A673 (cell line): Measurements from ENCODE around the gene KCTD18. TPM values are rescaled to one million over a fixed set of nuclear protein-coding genes. Genes with fewer than 3 reads are reported as not detected.

Experiments used
- BruUV-seq: library from RNA; stranded (reverse); fragments of 400-500 nt; replicated peaks from 2 replicates; lab custom pipeline; 2021; lab: Mats Ljungman, UMichigan
- CTCF ChIA-PET: fragments of 300-600 bp; sonication (Branson Sonifier 250); formaldehyde crosslinking; loops from one replicate; lab custom pipeline; 2022; ENCODE audit warnings: antibody characterized with exemption; lab: Charles Lee
- POLR2A ChIA-PET: fragments of 300-600 bp; sonication (Branson Sonifier 250); formaldehyde crosslinking; loops from one replicate; lab custom pipeline; 2022; ENCODE audit warnings: antibody characterized with exemption; ENCODE audit not compliant: low non-redundant PET; lab: Charles Lee
- DNase-seq: peaks from one replicate; pipeline ENCODE4 v3.0.0-alpha.2; 2015; ENCODE audit warnings: low spot score
- H3K27ac ChIP-seq: fragments of 200-600 bp; sonication (generic); 2 replicates; pipeline ENCODE4 v1.5.1; 2016; ENCODE audit warnings: mixed run types, low read depth, mild to moderate bottlenecking, mixed read lengths, antibody characterized with exemption, low read length; ENCODE audit not compliant: poor library complexity, severe bottlenecking
- H3K27me3 ChIP-seq: fragments of 200-600 bp; sonication (generic); replicated peaks from 2 replicates; pipeline ENCODE4 v1.6.1; 2017; ENCODE audit warnings: mixed run types, low read depth, mild to moderate bottlenecking, mixed read lengths, antibody characterized with exemption, low read length; ENCODE audit not compliant: insufficient read depth, poor library complexity
- H3K36me3 ChIP-seq: fragments of 200-600 bp; sonication (generic); 2 replicates; pipeline ENCODE4 v1.6.1; 2016; ENCODE audit warnings: mixed run types, mild to moderate bottlenecking, mixed read lengths, antibody characterized with exemption, low read length; ENCODE audit not compliant: insufficient read depth, poor library complexity, severe bottlenecking
- H3K4me1 ChIP-seq: fragments of 200-600 bp; sonication (generic); 2 replicates; pipeline ENCODE4 v1.6.1; 2017; ENCODE audit warnings: mixed run types, mild to moderate bottlenecking, mixed read lengths, antibody characterized with exemption, low read length; ENCODE audit not compliant: insufficient read depth, poor library complexity, severe bottlenecking
- H3K4me3 ChIP-seq: fragments of 200-600 bp; sonication (generic); 2 replicates; pipeline ENCODE4 v1.5.1; 2016; ENCODE audit warnings: low read depth, mixed run types, mild to moderate bottlenecking, mixed read lengths, low read length; ENCODE audit not compliant: poor library complexity, severe bottlenecking
- H3K9me3 ChIP-seq: fragments of 200-600 bp; sonication (generic); 2 replicates; pipeline ENCODE4 v1.6.1; 2016; ENCODE audit warnings: mixed run types, low read depth, mild to moderate bottlenecking, mixed read lengths, antibody characterized with exemption, low read length; ENCODE audit not compliant: poor library complexity, severe bottlenecking
- EZH2 ChIP-seq: fragments of 200-600 bp; sonication (generic); IDR thresholded peaks from 2 replicates; pipeline ENCODE4 v1.6.1; 2017; ENCODE audit warnings: borderline replicate concordance, low read depth, mild to moderate bottlenecking, mixed read lengths, antibody characterized with exemption, low read length; ENCODE audit not compliant: poor library complexity, severe bottlenecking
- intact Hi-C: fragments of 100-400 bp; cut with micrococcal nuclease; formaldehyde crosslinking; loops from one replicate; pipeline ENCODE4 v1.10.0; 2022; ENCODE audit not compliant: unreplicated experiment
- total RNA-seq: library from RNA; stranded (reverse); gene quantifications from 2 replicates; pipeline ENCODE4 v1.2.3, GENCODE V29; 2021
- TF ChIP-seq, protein P1 (sequence below): fragments of 300-800, 200-600 bp; sonication (generic); conservative IDR thresholded peaks from 2 replicates; pipeline ENCODE4 v1.5.1; 2017; ENCODE audit warnings: low read depth, mild to moderate bottlenecking, antibody characterized with exemption, low read length, moderate library complexity, mixed read lengths

The KCTD18 gene
- total RNA-seq, 1 experiment from 2014 or later = 12.2 TPM

DNA sequence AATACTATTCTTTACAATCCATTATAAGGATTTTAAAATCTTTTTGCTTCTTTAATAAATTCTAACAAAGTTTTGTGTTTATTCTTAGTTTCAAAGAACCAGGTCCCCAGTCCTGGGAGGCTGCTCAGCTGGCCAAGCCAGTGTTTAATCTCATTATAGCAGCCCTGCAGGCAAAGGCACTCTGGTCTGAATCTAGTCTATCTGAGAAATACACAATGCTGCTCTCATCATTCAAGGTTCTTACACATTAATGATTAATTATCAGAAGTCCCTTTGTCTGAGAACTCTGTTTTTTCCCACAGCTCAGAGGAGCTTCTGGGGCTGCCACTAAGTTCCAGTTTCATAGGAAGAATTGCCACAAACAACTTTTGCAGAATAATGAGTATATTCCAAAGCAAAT lies 27.7 kb downstream of the KCTD18 start:
- no peak for DNase-seq
- Histone ChIP-seq H3K36me3 (no peaks in the 10 kb centered on the region), H3K4me3 (no peak overlapping the region), H3K27ac (no peak overlapping the region), H3K9me3 (no peaks in the 10 kb centered on the region), H3K27me3 (no peaks in the 10 kb centered on the region), H3K4me1 (no peaks in the 10 kb centered on the region)
- TF ChIP-seq, protein P1, sequence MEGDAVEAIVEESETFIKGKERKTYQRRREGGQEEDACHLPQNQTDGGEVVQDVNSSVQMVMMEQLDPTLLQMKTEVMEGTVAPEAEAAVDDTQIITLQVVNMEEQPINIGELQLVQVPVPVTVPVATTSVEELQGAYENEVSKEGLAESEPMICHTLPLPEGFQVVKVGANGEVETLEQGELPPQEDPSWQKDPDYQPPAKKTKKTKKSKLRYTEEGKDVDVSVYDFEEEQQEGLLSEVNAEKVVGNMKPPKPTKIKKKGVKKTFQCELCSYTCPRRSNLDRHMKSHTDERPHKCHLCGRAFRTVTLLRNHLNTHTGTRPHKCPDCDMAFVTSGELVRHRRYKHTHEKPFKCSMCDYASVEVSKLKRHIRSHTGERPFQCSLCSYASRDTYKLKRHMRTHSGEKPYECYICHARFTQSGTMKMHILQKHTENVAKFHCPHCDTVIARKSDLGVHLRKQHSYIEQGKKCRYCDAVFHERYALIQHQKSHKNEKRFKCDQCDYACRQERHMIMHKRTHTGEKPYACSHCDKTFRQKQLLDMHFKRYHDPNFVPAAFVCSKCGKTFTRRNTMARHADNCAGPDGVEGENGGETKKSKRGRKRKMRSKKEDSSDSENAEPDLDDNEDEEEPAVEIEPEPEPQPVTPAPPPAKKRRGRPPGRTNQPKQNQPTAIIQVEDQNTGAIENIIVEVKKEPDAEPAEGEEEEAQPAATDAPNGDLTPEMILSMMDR = no peak
- TF ChIP-seq EZH2 = no peak
- intact Hi-C loops = loop anchor here (5.0 kb wide), 1 partner anchor 175 kb away; the partner anchor contains the start of gene SPATS2L
- ChIA-PET POLR2A (interaction anchor here (0.6 kb wide), 1 partner anchor 103 kb away, joined by 3 read pairs; no protein-coding TSS in a partner anchor), CTCF (interaction anchor here (0.7 to 1.3 kb wide), 3 partner anchors 173 to 585 kb away, joined by 3 to 7 read pairs (median 3); no protein-coding TSS in a partner anchor)
- no TSS peak for BruUV-seq

DNA sequence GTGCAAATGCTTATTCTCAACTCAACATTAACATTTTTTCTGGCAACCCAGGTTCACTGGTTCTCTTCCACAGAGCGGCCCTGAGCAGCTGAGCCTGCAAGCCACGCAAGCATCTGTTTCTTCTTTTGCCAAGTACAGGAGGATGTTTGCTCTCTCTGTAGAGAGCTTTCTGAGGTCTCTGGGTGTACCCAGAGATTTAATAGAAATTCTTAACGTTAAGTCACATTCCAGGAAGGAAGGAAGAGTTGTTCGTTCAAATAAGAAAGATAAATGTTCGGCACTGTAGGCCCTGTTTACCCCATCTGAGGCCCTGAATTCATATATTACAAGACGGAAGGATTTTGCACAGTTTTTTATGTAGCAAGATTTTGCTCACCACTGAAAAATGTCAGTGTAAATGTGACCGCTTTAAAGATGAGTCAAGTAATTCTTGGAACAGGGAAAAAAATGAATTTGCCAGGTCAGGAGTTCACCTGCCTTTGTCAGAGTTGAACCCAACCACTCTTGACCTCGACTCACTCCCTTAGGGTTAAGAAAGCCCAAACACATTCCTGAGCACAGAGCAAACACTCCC lies 30.1 kb downstream of the KCTD18 start:
- Histone ChIP-seq H3K27ac (no peak overlapping the region), H3K9me3 (no peaks in the 10 kb centered on the region), H3K4me1 (no peaks in the 10 kb centered on the region), H3K4me3 (no peak overlapping the region), H3K27me3 (no peaks in the 10 kb centered on the region), H3K36me3 (no peaks in the 10 kb centered on the region)
- ChIA-PET POLR2A (no interaction called here), CTCF (no interaction called here)
- intact Hi-C loops = loop anchor here (2.0 to 5.0 kb wide), 2 partner anchors 172 to 499 kb away; partner anchors contain the start of gene SPATS2L
- no peak for DNase-seq
- BruUV-seq = no TSS peak
- TF ChIP-seq, protein P1 = no peak
- TF ChIP-seq EZH2 = no peak

DNA sequence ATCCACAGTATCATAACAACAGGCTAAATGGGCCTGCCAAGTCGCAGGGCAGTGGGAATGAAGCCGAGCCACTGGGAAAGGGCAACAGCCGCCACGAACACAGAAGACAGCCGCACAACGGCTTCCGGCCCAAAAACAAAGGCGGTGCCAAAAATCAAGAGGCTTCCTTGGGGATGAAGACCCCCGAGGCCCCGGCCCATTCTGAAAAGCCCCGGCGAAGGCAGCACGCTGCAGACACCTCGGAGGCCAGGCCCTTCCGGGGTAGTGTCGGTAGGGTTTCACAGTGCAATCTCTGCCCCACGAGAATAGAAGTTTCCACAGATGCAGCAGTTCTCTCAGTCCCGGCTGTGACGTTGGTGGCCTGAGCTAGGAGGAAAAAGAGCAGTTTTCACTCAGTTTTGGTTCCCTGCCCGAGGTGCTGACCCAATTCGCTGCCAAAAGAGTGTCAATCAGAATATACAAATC lies 32.2 kb downstream of the KCTD18 start:
- CTCF ChIA-PET = no interaction called here
- Histone ChIP-seq H3K27me3 (no peaks in the 10 kb centered on the region), H3K36me3 (no peaks in the 10 kb centered on the region), H3K4me1 (no peaks in the 10 kb centered on the region), H3K9me3 (no peaks in the 10 kb centered on the region), H3K4me3 (no peak overlapping the region), H3K27ac (no peak overlapping the region)
- no peak for TF ChIP-seq EZH2
- TF ChIP-seq, protein P1 = no peak
- POLR2A ChIA-PET = no interaction called here
- intact Hi-C loops = no loop called here
- no peak for DNase-seq
- BruUV-seq = no TSS peak
